Measurements from ENCODE around the gene MYCBP2. TPM values are rescaled to one million over a fixed set of nuclear protein-coding genes. Genes with fewer than 3 reads are reported as not detected.

The MYCBP2 gene
- total RNA-seq, 6 donors from 2014 or later = 83.3 to 288 (median 127) TPM

DNA sequence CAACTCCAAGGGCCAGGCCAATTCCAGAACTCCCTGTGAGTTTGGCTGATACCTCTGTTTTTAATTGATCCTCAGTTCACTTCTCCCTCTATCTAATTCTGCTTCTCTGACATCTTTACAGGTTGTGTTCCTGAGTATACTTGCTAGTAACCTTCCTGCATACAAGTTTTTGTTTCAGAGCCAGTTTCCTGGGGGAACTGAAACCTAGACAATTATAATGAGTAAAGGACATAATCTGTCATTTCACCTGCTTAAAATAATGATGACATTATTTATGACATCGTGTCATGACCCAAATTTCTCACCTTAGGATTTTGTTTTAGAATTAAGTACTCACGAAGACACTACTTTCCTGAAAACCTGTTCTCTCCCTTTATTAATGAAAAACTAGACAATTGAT lies 12.5 kb upstream of the MYCBP2 start:
- 82 to 84% methylated on average over 2 of the region's 2 CpGs for WGBS, 2 donors
- no peaks in the 10 kb centered on the region for H3K36me3 ChIP-seq
- no peak overlapping the region for H3K27ac ChIP-seq
- no peaks in the 10 kb centered on the region for H3K27me3 ChIP-seq
- DNase-seq (no peak), ATAC-seq (ENCODE audit: low FRiP score in 2 of 2) (no peak)
- TF ChIP-seq POLR2A (IDR thresholded peaks at IDR 0.05) = no peak
- TF ChIP-seq EP300 (IDR thresholded peaks at IDR 0.05) = no peak
- TF ChIP-seq, protein P1, sequence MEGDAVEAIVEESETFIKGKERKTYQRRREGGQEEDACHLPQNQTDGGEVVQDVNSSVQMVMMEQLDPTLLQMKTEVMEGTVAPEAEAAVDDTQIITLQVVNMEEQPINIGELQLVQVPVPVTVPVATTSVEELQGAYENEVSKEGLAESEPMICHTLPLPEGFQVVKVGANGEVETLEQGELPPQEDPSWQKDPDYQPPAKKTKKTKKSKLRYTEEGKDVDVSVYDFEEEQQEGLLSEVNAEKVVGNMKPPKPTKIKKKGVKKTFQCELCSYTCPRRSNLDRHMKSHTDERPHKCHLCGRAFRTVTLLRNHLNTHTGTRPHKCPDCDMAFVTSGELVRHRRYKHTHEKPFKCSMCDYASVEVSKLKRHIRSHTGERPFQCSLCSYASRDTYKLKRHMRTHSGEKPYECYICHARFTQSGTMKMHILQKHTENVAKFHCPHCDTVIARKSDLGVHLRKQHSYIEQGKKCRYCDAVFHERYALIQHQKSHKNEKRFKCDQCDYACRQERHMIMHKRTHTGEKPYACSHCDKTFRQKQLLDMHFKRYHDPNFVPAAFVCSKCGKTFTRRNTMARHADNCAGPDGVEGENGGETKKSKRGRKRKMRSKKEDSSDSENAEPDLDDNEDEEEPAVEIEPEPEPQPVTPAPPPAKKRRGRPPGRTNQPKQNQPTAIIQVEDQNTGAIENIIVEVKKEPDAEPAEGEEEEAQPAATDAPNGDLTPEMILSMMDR (IDR thresholded peaks at IDR 0.05) = no peak
- no peak for TF ChIP-seq POLR2AphosphoS5 (IDR thresholded peaks at IDR 0.05)
- H3K4me3 ChIP-seq = no peak overlapping the region
- H3K4me1 ChIP-seq = peaks cover 0 to 9% (median 0%) of the 10 kb centered on the region in 4 donors
- H3K9me3 ChIP-seq = no peaks in the 10 kb centered on the region

DNA sequence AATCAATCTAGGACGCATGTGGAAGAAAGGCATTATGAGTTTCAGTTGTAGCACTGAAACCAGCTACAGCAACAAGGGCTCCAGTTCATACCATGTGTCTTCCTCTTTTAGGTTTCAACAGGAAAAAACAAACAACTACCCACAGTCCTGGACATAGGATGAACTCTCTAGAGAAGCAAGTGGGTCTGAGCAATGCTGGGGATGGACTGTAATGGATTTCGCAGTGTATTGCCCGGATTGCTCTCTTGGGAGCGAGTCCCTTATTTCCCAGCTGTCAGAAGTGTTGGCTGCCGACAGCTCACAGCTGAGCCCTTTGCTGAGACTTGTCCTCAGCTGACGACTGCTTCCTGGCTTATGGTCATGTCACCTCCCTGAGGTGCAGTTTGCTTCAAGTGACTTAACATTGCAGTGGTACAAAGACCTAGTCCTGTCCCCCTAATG lies 12.1 kb upstream of the MYCBP2 start:
- 62 to 67% methylated on average over 6 of the region's 6 CpGs for WGBS, 2 donors
- TF ChIP-seq, protein P1 (IDR thresholded peaks at IDR 0.05) = no peak
- no peak for TF ChIP-seq EP300 (IDR thresholded peaks at IDR 0.05)
- TF ChIP-seq POLR2AphosphoS5 (IDR thresholded peaks at IDR 0.05) = no peak
- no peak for TF ChIP-seq POLR2A (IDR thresholded peaks at IDR 0.05)
- ATAC-seq (ENCODE audit: low FRiP score in 2 of 2) (peak in 1 of 2 donors; percentile 66), DNase-seq (no peak)
- no peaks in the 10 kb centered on the region for H3K27me3 ChIP-seq
- peaks cover 0 to 9% (median 0%) of the 10 kb centered on the region in 4 donors for H3K4me1 ChIP-seq
- no peak overlapping the region for H3K27ac ChIP-seq
- no peaks in the 10 kb centered on the region for H3K9me3 ChIP-seq
- H3K36me3 ChIP-seq = no peaks in the 10 kb centered on the region
- H3K4me3 ChIP-seq = no peak overlapping the region

DNA sequence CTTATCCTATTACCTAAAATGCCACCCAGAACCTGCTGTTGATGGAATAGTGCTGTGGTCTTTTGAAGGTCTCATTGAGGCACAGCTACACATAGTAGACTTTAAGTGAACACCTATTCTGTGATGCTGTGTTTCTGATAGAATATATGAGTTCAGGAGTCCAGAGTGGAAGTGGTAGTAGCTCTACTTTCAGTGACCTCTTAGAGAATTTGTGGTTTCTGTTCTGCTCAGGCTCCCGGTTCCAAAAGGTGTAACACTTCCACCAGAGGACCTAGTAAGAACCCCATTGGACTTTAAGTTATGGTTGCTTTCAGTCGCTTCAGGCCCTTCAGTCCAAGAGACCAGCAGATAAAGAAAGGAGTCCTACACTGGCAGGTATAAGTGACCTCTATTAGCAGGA lies 11.4 kb upstream of the MYCBP2 start:
- Histone ChIP-seq H3K27ac (no peak overlapping the region), H3K9me3 (no peaks in the 10 kb centered on the region), H3K36me3 (no peaks in the 10 kb centered on the region), H3K4me1 (peaks cover 0 to 9% (median 0%) of the 10 kb centered on the region in 4 donors), H3K4me3 (no peak overlapping the region), H3K27me3 (no peaks in the 10 kb centered on the region)
- 85 to 90% methylated on average over 2 of the region's 2 CpGs for WGBS, 2 donors
- ATAC-seq (ENCODE audit: low FRiP score in 2 of 2) (no peak), DNase-seq (no peak)
- TF ChIP-seq EP300 (IDR thresholded peaks at IDR 0.05) (no peak), POLR2A (IDR thresholded peaks at IDR 0.05) (no peak), POLR2AphosphoS5 (IDR thresholded peaks at IDR 0.05) (no peak)
- TF ChIP-seq, protein P1 (IDR thresholded peaks at IDR 0.05) = no peak

DNA sequence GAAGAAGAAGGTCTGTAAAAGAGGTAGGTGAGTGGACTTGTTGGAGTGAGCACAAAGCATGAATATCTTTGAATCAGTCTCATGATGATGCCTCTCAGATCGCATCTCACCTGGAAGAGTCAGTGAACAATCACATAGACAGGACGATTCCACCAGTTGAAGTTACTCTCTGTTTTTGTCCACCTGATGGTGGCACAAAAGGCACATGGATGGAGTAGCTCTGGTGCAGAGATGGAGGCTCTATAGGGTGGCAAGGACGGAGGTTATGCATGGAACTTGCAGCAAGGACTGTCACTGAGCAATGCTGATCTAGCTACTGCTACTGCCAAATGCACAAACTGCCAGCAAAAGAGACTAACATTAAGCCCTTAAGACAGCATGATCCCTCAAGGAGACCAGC lies 10.3 kb upstream of the MYCBP2 start:
- ATAC-seq (ENCODE audit: low FRiP score in 2 of 2) (no peak), DNase-seq (no peak)
- Histone ChIP-seq H3K9me3 (no peaks in the 10 kb centered on the region), H3K36me3 (no peaks in the 10 kb centered on the region), H3K4me1 (peaks cover 0 to 9% (median 0%) of the 10 kb centered on the region in 4 donors), H3K4me3 (no peak overlapping the region), H3K27me3 (no peaks in the 10 kb centered on the region), H3K27ac (no peak overlapping the region)
- TF ChIP-seq POLR2AphosphoS5 (IDR thresholded peaks at IDR 0.05) (no peak), EP300 (IDR thresholded peaks at IDR 0.05) (no peak), POLR2A (IDR thresholded peaks at IDR 0.05) (no peak)
- TF ChIP-seq, protein P1 (IDR thresholded peaks at IDR 0.05) = no peak
- WGBS, 2 donors = 88 to 94% methylated on average over 3 of the region's 3 CpGs

DNA sequence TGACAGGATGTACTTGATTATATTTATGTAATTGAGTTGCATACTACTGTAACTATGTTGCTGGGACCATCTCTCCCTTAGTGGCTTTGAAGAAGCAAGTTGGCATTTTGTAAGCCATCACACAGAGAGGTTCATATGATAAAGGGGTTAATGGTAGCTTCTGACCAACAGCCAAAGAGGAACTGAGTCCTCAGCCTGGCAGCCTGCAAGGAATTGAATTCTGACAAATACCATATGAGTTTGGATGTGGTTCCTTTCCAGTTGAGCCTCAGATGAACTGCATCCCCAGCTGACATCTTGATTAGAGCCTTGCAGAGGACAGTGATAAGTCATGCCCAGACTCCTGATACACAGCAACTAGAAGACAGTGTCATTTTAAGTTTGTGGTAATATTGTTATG lies 8.6 kb upstream of the MYCBP2 start:
- ATAC-seq (ENCODE audit: low FRiP score in 2 of 2) = no peak
- Histone ChIP-seq H3K9me3 (no peaks in the 10 kb centered on the region), H3K4me3 (no peak overlapping the region), H3K4me1 (peaks cover 0 to 9% (median under 1%) of the 10 kb centered on the region in 4 donors), H3K27me3 (no peaks in the 10 kb centered on the region), H3K27ac (no peak overlapping the region), H3K36me3 (no peaks in the 10 kb centered on the region)
- DNase-seq = no peak
- no peak for TF ChIP-seq EP300 (IDR thresholded peaks at IDR 0.05)
- TF ChIP-seq POLR2AphosphoS5 (IDR thresholded peaks at IDR 0.05) = no peak
- TF ChIP-seq POLR2A (IDR thresholded peaks at IDR 0.05) = no peak

All from upper lobe of left lung (tissue), 6 donors.